Astrocyte of the cerebellum (primary cell): ENCODE results near the gene CFAP99.

Experiments
- DNase-seq: peaks from one replicate; pipeline ENCODE4 v3.0.0-alpha.2; 2011; ENCODE audit warnings: low read depth
- H3K4me3 ChIP-seq: 2 replicates; pipeline ENCODE4 v1.5.1; 2011; ENCODE audit warnings: mild to moderate bottlenecking, low read depth, low read length, moderate library complexity
- in situ Hi-C: cut with HindIII; loops from 2 replicates; pipeline ENCODE4 v1.10.0; 2017; ENCODE audit warnings: low sequenced_read_pairs
- TF ChIP-seq, protein P1 (sequence below): IDR thresholded peaks from 2 replicates; pipeline ENCODE4 v1.5.1; 2012; ENCODE audit warnings: low read length, low read depth, moderate library complexity, mild to moderate bottlenecking; ENCODE audit errors: missing control alignments

The CFAP99 gene

DNA sequence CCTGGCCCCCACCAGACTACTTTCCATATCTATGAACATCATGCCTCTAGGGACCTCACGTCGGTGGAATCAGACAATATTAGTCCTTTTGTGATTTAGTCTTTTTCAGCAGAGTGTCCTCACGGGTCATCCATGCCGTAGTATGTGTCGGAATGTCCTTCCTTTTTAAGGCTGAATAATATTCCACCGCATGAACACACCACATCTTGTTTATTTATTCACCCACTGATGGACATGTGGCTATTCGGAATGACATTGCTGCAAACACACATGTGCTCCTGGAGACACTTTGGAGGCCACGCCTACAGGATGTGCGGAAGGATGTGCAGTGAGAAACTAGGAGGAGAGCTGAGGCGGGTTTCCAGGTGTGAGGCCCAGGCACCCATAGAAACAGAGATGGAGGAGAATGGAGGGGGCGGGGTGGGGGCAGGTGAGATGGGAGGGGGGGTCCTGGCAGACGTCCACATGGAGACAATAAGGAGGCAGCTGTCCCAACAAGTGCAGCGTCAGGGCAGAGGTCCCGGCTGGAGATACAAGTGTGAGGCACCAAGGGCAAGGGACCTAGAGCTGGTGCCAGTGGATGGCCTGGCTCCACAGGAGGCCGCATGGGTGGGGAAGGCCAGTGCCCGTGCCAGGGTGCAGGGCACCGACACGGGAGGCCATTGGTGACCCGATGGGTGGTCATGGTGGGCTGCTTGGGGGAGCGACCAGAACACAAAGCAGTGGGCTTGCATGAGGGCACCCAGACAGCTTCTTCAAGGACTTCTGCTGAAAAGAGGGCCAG lies 21.0 kb upstream of the CFAP99 start:
- H3K4me3 ChIP-seq = no peak overlapping the region
- TF ChIP-seq, protein P1, sequence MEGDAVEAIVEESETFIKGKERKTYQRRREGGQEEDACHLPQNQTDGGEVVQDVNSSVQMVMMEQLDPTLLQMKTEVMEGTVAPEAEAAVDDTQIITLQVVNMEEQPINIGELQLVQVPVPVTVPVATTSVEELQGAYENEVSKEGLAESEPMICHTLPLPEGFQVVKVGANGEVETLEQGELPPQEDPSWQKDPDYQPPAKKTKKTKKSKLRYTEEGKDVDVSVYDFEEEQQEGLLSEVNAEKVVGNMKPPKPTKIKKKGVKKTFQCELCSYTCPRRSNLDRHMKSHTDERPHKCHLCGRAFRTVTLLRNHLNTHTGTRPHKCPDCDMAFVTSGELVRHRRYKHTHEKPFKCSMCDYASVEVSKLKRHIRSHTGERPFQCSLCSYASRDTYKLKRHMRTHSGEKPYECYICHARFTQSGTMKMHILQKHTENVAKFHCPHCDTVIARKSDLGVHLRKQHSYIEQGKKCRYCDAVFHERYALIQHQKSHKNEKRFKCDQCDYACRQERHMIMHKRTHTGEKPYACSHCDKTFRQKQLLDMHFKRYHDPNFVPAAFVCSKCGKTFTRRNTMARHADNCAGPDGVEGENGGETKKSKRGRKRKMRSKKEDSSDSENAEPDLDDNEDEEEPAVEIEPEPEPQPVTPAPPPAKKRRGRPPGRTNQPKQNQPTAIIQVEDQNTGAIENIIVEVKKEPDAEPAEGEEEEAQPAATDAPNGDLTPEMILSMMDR = no peak
- no peak for DNase-seq
- in situ Hi-C loops = no loop called here

DNA sequence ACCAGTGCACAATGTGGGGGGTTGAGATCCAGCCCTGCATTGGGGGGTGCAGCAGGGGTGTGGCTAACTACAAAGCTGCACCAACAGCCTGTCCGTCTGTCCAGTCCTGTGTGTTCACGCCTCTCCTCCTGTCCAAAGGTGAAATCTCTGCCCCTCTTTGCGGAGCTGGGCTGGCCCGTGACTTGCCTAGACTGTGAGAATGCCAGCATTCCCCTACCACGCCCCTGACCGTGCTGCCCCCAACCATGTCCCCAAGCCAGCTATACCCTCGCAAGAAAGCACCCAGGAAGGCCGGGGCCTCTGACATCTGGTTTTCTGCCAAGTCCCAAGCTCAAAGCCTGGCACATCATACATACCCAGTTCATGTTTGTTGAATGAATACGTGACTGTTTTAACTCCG lies 19.5 kb upstream of the CFAP99 start:
- no peak overlapping the region for H3K4me3 ChIP-seq
- in situ Hi-C loops = no loop called here
- TF ChIP-seq, protein P1 = no peak
- DNase-seq = no peak

DNA sequence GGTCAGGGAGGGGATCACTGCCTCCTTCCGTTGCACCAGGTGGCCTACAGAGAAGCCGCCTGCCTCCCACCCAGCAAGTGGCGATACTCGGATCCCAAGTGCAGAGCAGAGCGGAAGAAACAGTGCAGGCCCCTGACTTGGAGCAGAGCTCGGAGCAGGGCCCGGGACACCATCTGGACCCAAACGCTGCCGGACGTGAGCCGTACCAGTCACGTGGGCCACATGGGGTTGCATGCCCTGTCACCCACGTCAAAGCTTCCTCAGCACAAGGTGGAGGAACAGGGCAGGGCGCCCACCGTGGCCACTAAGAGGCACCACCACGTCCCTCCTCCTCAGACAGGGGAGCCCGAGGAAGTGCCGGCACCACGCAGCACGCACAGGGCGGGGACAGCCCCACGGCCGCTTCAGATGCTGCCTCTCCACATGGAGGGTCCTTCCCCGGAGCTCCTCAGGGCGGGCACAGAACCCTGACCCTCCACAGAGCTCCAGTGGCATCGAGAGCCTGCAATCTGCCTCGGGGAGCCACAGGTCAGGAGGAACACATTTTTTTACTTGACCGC lies 19.0 kb upstream of the CFAP99 start:
- TF ChIP-seq, protein P1 = no peak
- in situ Hi-C loops = loop anchor here (5.0 kb wide), 1 partner anchor 142 kb away; no protein-coding TSS in a partner anchor
- no peak overlapping the region for H3K4me3 ChIP-seq
- DNase-seq = no peak

DNA sequence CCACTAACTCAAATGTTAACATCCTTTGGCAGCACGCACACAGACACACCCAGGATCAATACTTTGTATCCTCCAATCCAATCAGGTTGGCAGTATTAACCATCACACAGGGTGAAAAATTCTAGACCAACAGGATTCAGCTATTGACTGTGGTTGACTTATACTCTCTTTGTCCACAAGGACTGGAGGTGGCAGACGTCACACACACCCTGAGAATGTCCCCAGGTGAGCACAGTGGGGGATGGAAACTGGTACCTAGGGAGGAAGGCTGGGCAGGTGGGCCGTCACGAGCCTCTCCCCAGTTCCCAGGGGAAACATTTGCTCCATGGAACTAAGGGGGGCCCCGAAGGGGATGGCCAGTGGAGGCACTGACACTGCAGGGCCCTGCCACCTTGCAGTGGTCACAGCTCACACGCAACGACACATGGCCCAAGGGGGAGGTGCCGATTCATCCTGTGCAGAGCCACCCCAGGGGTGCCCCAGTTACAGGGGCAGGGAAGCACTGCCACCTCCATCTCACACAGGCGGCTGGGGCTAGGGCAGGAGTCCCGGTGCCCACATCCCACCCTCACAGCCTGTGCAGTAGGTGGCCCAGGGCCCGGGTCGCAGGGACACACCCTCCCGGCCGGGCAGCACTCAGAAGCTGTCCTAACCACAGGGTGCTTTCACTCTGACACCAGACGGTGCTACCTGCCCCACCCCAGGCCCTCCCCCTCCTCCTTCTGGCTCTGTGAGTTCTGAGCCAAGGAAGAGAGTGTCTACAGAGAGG lies 17.7 kb upstream of the CFAP99 start:
- DNase-seq = no peak
- TF ChIP-seq, protein P1 = no peak
- H3K4me3 ChIP-seq = no peak overlapping the region
- in situ Hi-C loops = loop anchor here (5.0 kb wide), 1 partner anchor 144 kb away; no protein-coding TSS in a partner anchor

DNA sequence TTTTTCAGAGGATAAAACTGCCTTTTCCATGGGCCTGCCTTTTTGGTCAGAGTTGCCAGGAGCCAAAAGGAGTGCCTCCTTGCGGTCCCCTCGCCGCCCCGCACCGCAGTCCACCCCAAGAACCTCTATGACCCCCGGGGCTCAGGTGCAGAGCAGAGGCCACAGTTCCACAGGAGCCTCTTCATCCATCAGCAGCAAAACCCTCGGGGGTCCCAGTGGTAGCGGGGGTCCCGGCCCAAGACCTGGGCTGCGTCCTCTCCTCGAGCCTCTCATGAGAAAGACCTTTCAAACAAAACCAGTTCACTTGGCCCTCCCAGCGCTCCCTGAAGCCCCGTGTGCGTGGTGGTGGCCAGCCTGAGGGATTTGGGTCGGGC lies 17.2 kb upstream of the CFAP99 start:
- in situ Hi-C loops = loop anchor here (5.0 kb wide), 1 partner anchor 144 kb away; no protein-coding TSS in a partner anchor
- TF ChIP-seq, protein P1 = no peak
- peak overlapping the region; percentile 14 for H3K4me3 ChIP-seq

DNA sequence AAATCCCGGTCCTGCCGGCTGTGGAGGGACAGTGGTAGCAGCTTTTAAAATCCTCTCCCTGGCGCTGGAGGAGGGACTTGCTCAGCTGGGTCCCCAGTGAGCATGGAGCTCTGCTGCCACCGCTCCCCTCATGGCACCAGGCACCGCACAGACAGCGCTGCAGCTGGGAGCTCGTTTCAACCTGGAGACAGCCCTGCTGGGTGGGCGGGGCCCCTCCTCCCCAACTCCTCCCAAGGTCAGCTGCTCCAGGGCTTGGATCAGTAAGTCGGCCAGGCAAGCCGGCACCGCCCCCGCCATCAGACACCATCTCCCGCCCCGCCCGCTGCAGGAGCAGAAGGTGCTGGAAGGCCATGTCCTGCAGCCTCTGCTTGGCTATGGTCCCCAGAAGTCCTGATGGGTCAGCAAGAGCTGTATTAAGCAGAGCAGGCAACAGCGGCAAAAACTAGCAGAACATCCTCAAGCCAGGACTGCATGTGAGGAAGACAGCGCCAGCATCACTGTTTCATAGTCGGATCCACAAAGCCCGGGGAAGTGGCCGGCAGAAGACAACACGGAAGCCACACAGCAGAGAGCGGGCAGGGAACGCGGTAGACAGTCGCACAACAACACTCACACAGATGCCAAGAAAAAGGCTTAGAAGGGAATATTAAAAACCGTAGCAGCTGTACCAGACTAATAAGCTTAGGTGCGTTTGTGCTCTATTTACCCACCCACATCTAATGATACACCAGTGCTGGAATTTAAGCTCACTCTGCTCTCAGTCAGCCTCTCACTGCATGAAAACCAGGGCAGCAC lies 16.5 kb upstream of the CFAP99 start:
- in situ Hi-C loops = loop anchor here (5.0 kb wide), 1 partner anchor 145 kb away; no protein-coding TSS in a partner anchor
- TF ChIP-seq, protein P1 = no peak
- peak overlapping the region; percentile 14 for H3K4me3 ChIP-seq
- DNase-seq = no peak

More for the DNA sequence above, 17.2 kb upstream of the CFAP99 start:
- no peak for DNase-seq
